Vagina (tissue), 2 donors: ENCODE results near the gene COL5A1.

Experiments used
- CTCF ChIP-seq, 3 experiments: fragments of 450-650 bp in 2 of 3; fragments of 200-600 bp in 1 of 3; sonication (generic) in 1 of 3; IDR thresholded peaks; one replicate each; pipeline ENCODE4 v1.5.1; 2017 to 2019; ENCODE audit warnings: antibody characterized with exemption in 3 of 3, mild to moderate bottlenecking in 2 of 3, moderate library complexity in 2 of 3
- POLR2A ChIP-seq, 2 donors: fragments of 450-650 bp; IDR thresholded peaks; one replicate each; pipeline ENCODE4 v1.6.1; 2017; ENCODE audit warnings: antibody characterized with exemption in 2 of 2, mild to moderate bottlenecking in 2 of 2, moderate library complexity in 2 of 2
- POLR2AphosphoS5 ChIP-seq, 2 donors: sonication (generic); formaldehyde crosslinking; IDR thresholded peaks; one replicate each; pipeline ENCODE4 v1.9.0; 2017; ENCODE audit warnings: antibody characterized with exemption in 2 of 2, mild to moderate bottlenecking in 2 of 2, low read depth in 1 of 2; ENCODE audit not compliant: insufficient read depth in 1 of 2

DNA sequence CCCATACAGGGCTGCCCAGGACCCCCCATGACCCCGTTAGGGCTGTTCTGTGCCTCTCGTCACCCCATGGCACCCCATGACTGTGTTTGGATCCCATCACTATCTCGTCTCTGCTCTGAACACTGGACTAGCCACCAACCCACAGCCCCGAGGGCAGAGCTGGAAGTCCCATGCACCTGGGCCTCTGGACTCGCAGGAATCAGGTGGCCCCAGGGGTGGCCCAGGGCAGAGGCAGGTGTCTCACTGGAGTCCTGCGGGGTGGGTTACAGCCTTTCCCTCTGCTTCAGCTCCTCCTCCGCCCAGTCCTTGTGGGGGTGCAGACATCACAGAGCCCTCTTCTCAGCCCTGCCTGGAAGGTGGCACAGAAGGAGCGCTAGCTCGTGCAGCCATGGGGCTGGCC, 79.7 kb downstream of the COL5A1 start:
- TF ChIP-seq CTCF (IDR thresholded peaks at IDR 0.05) (no peak), POLR2A (IDR thresholded peaks at IDR 0.05) (no peak), POLR2AphosphoS5 (IDR thresholded peaks at IDR 0.05; ENCODE audit: insufficient read depth in 1 of 2, low read depth in 1 of 2) (no peak)
